ENCODE measurements around the gene VEPH1. TPM values are rescaled to one million over a fixed set of nuclear protein-coding genes. Genes with fewer than 3 reads are reported as not detected.

VEPH1 gene
- total RNA-seq, 2 experiments from 2014 or later, result not detected

DNA sequence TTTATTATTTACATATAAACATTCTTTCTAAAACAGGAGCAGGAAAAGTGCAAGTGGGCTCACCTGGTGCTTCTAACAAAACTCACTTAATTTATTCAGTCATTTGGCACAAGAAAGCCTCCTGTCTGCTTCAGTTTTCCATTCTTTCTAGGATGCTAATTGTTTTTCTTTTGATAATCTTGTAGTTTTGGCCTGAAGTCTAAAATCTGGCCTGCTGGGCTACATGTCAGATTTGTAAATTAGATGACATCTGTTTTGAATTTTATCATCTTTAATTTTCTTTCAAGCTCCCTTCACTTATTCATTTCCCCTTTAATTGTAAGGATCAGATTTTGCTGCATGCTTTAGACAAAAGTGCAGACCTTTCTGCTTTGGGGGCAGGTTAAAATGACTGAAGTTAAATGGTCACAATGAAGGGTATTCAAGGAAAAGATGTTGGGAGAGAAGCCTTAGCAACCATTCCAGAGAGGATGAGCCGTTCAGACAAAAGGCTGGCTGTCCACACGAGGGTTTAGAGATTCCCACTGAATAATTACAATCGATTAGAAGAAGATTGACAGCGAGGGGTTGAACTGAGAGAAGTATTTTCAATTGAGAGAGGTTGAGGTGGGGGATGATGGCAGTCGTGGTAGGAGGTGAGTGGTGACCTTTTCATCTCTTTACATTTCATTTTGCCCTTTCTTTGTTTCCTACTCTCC is 126.5 kb downstream of the VEPH1 start:
- Mint-ChIP-seq H3K4me3 (no peak overlapping the region), H3K4me1 (ENCODE audit: low read depth) (no peaks in the 10 kb centered on the region), H3K27me3 (no peaks in the 10 kb centered on the region), H3K36me3 (ENCODE audit: low read depth) (no peaks in the 10 kb centered on the region), H3K9me3 (no peaks in the 10 kb centered on the region), H3K27ac (no peak overlapping the region)
- ChIA-PET POLR2A (no interaction called here), CTCF (no interaction called here)
- ATAC-seq, result no peak
- intact Hi-C loops (cut with micrococcal nuclease), result no loop called here
- no peak for DNase-seq
- TF ChIP-seq CTCF (IDR thresholded peaks at IDR 0.05), result no peak

GRCh38 chr3:157375342-157375986 is 127.8 kb downstream of the VEPH1 start:
- ChIA-PET POLR2A (no interaction called here), CTCF (no interaction called here)
- ATAC-seq, result no peak
- H3K36me3 Mint-ChIP-seq (ENCODE audit: low read depth), result no peaks in the 10 kb centered on the region
- intact Hi-C loops (cut with micrococcal nuclease), result no loop called here
- DNase-seq, result no peak
- H3K9me3 Mint-ChIP-seq, result no peaks in the 10 kb centered on the region
- H3K27ac Mint-ChIP-seq, result no peak overlapping the region
- H3K4me1 Mint-ChIP-seq (ENCODE audit: low read depth), result no peaks in the 10 kb centered on the region
- no peak overlapping the region for H3K4me3 Mint-ChIP-seq
- no peaks in the 10 kb centered on the region for H3K27me3 Mint-ChIP-seq
- TF ChIP-seq CTCF (IDR thresholded peaks at IDR 0.05), result no peak

DNA sequence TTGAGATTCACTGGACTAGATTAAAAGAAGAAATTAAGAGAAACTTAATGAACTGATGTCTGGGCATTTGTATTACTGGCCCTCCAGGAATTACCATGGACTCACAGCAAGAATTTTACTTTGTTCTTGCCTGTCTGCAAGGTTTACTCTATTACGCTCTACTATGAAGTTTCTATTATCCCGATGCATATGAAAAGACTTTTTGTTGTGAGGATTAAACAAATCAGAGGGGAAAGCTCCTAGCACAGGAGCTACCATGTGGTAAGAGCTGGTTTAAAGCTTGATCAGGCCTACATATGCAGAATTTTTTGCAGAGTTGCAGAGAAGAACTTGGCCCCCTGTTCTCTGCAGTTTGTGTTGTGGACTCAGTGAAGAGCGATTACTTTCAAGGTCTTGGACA is 128.3 kb downstream of the VEPH1 start:
- Mint-ChIP-seq H3K4me1 (ENCODE audit: low read depth) (no peaks in the 10 kb centered on the region), H3K9me3 (no peaks in the 10 kb centered on the region), H3K36me3 (ENCODE audit: low read depth) (no peaks in the 10 kb centered on the region), H3K27me3 (no peaks in the 10 kb centered on the region), H3K4me3 (no peak overlapping the region), H3K27ac (no peak overlapping the region)
- intact Hi-C loops (cut with micrococcal nuclease), result no loop called here
- ChIA-PET POLR2A (no interaction called here), CTCF (interaction anchor here (0.8 kb wide), 1 partner anchor 158 kb away, joined by 3 read pairs; no protein-coding TSS in a partner anchor)
- DNase-seq (no peak), ATAC-seq (no peak)
- no peak for TF ChIP-seq CTCF (IDR thresholded peaks at IDR 0.05)

GRCh38 chr3:157373783-157374182 is 129.4 kb downstream of the VEPH1 start:
- POLR2A ChIA-PET, result no interaction called here
- Mint-ChIP-seq H3K27ac (no peak overlapping the region), H3K4me1 (ENCODE audit: low read depth) (no peaks in the 10 kb centered on the region), H3K27me3 (no peaks in the 10 kb centered on the region), H3K36me3 (ENCODE audit: low read depth) (no peaks in the 10 kb centered on the region), H3K9me3 (no peaks in the 10 kb centered on the region), H3K4me3 (no peak overlapping the region)
- no peak for ATAC-seq
- CTCF ChIA-PET, result no interaction called here
- intact Hi-C loops (cut with micrococcal nuclease), result no loop called here
- DNase-seq, result no peak
- no peak for TF ChIP-seq CTCF (IDR thresholded peaks at IDR 0.05)

DNA sequence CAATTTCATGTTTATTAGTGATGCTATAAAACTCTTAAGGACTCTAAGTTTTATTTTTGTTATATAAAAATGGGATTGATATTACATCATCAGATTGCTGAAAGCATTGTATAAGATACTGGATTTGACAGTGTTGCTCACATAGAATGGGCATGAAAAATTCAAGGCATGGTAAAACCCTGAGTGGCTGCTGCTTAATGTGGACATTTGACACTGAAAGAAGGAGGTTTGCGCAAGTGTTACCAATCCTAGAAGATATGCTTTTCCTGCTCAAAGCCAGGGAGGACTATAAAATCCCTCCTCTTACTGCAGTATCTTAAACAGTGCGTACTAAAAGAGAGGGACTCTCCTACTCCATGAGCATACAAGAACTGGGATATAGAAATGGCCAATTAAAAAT is 132.3 kb downstream of the VEPH1 start:
- CTCF ChIA-PET, result no interaction called here
- no peak overlapping the region for H3K4me3 Mint-ChIP-seq
- intact Hi-C loops (cut with micrococcal nuclease), result no loop called here
- H3K4me1 Mint-ChIP-seq (ENCODE audit: low read depth), result no peaks in the 10 kb centered on the region
- no peaks in the 10 kb centered on the region for H3K9me3 Mint-ChIP-seq
- no peak overlapping the region for H3K27ac Mint-ChIP-seq
- H3K27me3 Mint-ChIP-seq, result no peaks in the 10 kb centered on the region
- ATAC-seq (no peak), DNase-seq (no peak)
- no peak for TF ChIP-seq CTCF (IDR thresholded peaks at IDR 0.05)
- POLR2A ChIA-PET, result no interaction called here
- no peaks in the 10 kb centered on the region for H3K36me3 Mint-ChIP-seq (ENCODE audit: low read depth)
